ENCODE results near the gene OVOL3.
"Not testable (repeated sequence)": the region's sequence is repeated elsewhere in the genome, so short reads cannot be mapped to it uniquely, and the experiment has no call there.

The OVOL3 gene

DNA sequence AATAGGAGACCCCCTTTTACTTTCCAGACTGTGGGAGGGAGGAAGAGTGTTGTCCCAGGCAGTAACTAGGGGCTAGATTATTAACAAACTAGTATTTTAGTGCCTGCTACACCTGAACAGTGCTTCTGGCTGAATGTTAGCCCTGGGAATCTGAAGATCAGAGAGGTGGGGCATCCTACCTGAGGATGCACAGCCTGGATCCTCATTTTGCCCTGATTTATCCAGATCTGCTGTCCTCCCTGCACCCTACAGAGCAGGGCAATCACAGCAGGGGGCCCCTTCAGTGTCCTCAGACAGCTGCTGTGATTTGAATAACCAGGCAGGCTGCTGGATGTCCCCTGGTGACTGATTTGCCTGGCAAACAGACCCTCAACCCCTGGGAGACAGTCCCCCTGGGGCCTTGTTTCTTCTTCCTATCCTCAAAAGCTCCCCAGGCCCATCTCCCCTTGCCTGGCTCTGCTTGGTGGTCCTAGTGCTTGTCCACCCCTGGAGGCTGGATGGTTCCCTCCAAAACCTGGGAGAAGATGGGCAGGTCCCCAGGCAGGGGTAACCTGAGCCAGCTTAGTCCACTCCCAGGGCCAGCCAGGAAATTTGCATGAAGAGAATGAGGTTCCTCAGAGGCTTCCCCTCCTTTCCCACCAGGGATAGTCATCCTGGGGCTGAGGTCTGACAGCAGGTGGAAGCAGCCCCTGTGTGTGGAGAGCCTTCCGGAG, at the start of gene OVOL3:
Gene OVOL3 (plus strand): TSS at position 657 of the 713 bp plus-strand sequence. CDS start 60 bp downstream, outside the sequence.
- DNase-seq = peak; percentile 31

DNA sequence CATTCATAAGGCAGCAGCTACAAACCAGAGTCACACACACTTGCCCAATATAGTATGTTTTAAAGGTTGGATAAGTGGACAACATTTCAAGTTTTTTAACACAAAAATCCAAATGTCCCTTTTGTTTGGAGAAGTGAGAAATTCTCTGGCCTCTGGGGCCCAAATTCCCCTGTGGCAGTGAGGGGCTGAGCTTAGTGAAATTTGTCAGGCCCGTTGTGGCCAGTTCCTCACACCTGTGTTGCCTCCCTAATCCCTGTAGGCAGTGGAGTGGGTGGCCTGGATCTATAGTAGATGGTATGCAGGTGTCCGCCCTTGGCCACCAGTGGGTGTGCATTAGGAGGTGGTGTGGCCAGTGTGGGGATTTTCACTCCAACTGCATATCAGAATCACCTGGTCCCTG, 49.6 kb upstream of the OVOL3 start:
- no peak for DNase-seq

GRCh38 chr19:36064826-36065225, 46.1 kb upstream of the OVOL3 start:
- DNase-seq = no peak

GRCh38 chr19:36067681-36068080, 43.3 kb upstream of the OVOL3 start:
- no peak for DNase-seq

GRCh38 chr19:36068810-36069499, 42.0 kb upstream of the OVOL3 start:
- DNase-seq = not testable (repeated sequence)

- no peak for DNase-seq
Measured at GRCh38 chr19:36072081-36072480, 38.9 kb upstream of the OVOL3 start.

- DNase-seq = no peak
Measured at GRCh38 chr19:36073121-36073876, 37.6 kb upstream of the OVOL3 start.

GRCh38 chr19:36079389-36079945, 31.5 kb upstream of the OVOL3 start:
- DNase-seq = no peak

- DNase-seq = no peak
Measured at GRCh38 chr19:36081385-36081784, 29.6 kb upstream of the OVOL3 start.

DNA sequence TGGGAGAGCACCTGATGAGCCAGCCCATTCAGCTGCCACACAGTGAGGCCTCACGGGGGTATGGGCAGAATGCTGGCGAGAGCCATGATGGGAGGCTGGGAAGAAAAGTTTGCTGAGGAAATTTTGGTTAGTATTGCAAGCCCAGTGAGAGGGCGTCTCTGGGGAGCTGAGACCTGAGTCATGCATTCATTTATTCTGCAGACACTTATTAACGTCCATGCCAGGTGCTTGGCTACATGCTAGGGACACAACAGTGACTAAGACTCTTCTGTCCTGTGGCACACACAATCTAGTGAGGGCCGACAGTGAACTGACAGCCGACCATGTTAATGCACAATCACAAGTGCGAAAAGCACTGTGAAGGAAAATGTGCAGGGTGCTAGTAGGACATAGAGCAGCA, 29.0 kb upstream of the OVOL3 start:
- no peak for DNase-seq

DNA sequence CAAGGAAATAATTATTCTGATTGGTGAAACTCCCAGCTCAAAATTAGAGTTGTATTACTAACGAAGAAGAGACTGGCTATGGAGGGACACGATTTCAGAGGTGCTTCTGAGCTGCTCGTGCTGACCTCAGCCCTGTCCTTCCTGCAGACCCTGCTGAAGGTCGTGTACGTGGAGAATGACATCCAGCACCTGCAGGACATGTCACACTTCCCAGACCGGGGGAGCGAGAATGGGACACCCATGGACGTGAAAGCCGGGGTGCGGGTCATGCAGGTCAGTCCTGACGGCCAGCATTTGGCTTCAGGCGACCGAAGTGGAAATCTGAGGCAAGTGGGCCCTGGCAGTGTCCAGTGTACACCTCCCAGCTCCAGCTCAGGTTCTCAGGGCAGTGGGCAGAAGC, 28.0 kb upstream of the OVOL3 start:
- DNase-seq = no peak

- DNase-seq = no peak
Measured at GRCh38 chr19:36084231-36085009, 26.5 kb upstream of the OVOL3 start.

- DNase-seq = no peak
Measured at GRCh38 chr19:36086326-36086725, 24.6 kb upstream of the OVOL3 start.

GRCh38 chr19:36089847-36090246, 21.1 kb upstream of the OVOL3 start:
- DNase-seq = no peak

DNA sequence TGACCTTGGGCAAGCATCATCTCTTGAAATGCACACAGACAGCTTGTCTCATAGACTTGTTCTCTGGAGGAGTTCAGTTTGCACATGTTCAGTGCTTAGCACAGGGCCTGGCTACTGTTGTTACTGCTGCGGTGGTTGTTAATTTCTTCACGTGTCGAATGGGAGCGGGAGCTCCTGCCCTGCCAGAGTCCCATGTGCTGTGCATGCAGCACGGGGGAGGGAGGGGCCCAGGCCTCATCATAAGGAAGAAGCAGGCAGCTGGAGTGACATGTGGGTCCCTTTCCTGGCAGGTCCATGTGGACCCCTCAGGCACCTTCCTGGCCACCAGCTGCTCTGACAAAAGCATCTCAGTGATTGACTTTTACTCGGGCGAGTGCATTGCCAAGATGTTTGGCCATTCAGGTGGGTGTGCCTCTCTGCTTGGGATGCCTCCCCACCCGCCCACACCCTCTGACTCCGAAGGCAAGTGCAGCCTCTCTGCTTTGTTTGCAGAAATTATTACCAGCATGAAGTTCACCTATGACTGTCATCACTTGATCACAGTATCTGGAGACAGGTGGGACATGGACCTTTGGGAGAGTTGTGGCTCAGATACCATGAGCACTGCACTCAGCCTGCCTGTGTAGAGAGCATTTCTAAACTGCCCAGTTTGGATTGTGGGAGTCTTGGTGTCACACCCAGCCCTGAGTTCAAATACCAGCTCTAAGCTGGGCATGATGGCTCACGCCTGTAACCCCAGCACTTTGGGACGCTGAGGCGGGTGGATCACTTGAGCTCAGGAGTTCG, 19.8 kb upstream of the OVOL3 start:
- no peak for DNase-seq

GRCh38 chr19:36092566-36092965, 18.4 kb upstream of the OVOL3 start:
- no peak for DNase-seq

- DNase-seq = no peak
Measured at GRCh38 chr19:36093146-36093662, 17.7 kb upstream of the OVOL3 start.

DNA sequence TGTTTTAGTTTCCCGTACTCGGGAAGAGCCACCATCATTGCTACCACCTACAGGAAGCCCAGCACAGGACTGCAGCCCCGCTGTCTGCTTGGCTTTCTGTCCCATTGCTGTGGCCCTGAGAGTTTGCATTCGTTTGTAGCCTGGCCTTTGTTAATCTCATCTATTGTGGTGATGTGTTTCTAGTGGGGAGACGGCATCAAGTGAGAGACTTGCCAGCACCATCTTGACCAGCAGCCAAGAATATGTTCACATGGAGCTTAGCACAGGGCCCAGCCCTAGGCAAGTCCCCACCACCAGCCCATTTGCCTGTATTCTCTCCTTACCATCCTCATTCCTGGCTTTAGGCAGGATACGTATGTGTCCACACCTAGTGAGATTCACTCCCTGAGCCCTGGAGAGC, 17.3 kb upstream of the OVOL3 start:
- no peak for DNase-seq

- no peak for DNase-seq
Measured at GRCh38 chr19:36097036-36097435, 13.9 kb upstream of the OVOL3 start.

- no peak for DNase-seq
Measured at GRCh38 chr19:36099166-36099785, 11.7 kb upstream of the OVOL3 start.

GRCh38 chr19:36100476-36100875, 10.5 kb upstream of the OVOL3 start:
- no peak for DNase-seq

Measured in NCI-H2107 (cell line).